ENCODE data around the gene CHD6. TPM values are rescaled to one million over a fixed set of nuclear protein-coding genes. Genes with fewer than 3 reads are reported as not detected.

Gene CHD6
- total and polyA plus RNA-seq, 2 experiments from 2014 or later, result 41.0 to 158 TPM

DNA sequence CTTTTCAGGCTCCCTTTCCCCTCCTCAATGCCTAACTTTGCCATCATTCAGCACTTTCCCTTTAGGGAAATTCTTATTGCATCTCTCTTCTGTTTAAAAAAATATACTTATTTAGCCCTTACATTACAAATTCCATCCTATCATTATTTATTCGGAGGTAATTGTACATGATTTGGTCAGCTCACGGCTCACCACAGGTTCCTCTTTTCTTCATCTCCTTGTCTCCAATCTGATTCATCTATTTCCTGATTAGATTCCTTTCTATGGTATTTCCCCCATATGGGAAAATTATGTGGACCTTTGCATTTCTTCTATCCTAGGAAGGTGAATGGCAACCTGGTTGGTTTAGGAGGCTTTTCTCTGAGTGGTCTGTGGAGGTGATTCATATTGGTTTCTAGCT lies 238.6 kb downstream of the CHD6 start:
- Mint-ChIP-seq H3K27ac (no peak overlapping the region), H3K36me3 (ENCODE audit: low read depth) (no peaks in the 10 kb centered on the region), H3K9me3 (no peaks in the 10 kb centered on the region), H3K4me1 (peaks cover 4% of the 10 kb centered on the region; the same call in 1 of the 3 replicates), H3K4me3 (no peak overlapping the region), H3K27me3 (ENCODE audit: insufficient read depth, low read depth, poor library complexity) (peaks cover 3% of the 10 kb centered on the region)
- no peaks in the 10 kb centered on the region for H3K36me3 ChIP-seq (ENCODE audit: insufficient read depth)
- no peaks in the 10 kb centered on the region for H3K9me2 ChIP-seq (ENCODE audit: insufficient read depth)
- H3K27ac ChIP-seq (ENCODE audit: low read depth), result no peak overlapping the region
- DNase-seq (ENCODE audit: low spot score), result no peak
- no peak overlapping the region for H3K4me3 ChIP-seq
- no peak overlapping the region for H2AFZ ChIP-seq
- ATAC-seq, result no peak
- no peaks in the 10 kb centered on the region for H3K79me2 ChIP-seq (replicated peaks; ENCODE audit: insufficient read depth)
- no peaks in the 10 kb centered on the region for H3K4me1 ChIP-seq (ENCODE audit: insufficient read depth)
- no peaks in the 10 kb centered on the region for H3F3A ChIP-seq (replicated peaks; ENCODE audit: low read depth)
- no peaks in the 10 kb centered on the region; the same call in 1 of the 2 replicates for H4K20me1 ChIP-seq (replicated peaks; ENCODE audit: insufficient read depth)
- no peaks in the 10 kb centered on the region for H3K27me3 ChIP-seq (ENCODE audit: insufficient read depth)
- TF ChIP-seq, protein P1, sequence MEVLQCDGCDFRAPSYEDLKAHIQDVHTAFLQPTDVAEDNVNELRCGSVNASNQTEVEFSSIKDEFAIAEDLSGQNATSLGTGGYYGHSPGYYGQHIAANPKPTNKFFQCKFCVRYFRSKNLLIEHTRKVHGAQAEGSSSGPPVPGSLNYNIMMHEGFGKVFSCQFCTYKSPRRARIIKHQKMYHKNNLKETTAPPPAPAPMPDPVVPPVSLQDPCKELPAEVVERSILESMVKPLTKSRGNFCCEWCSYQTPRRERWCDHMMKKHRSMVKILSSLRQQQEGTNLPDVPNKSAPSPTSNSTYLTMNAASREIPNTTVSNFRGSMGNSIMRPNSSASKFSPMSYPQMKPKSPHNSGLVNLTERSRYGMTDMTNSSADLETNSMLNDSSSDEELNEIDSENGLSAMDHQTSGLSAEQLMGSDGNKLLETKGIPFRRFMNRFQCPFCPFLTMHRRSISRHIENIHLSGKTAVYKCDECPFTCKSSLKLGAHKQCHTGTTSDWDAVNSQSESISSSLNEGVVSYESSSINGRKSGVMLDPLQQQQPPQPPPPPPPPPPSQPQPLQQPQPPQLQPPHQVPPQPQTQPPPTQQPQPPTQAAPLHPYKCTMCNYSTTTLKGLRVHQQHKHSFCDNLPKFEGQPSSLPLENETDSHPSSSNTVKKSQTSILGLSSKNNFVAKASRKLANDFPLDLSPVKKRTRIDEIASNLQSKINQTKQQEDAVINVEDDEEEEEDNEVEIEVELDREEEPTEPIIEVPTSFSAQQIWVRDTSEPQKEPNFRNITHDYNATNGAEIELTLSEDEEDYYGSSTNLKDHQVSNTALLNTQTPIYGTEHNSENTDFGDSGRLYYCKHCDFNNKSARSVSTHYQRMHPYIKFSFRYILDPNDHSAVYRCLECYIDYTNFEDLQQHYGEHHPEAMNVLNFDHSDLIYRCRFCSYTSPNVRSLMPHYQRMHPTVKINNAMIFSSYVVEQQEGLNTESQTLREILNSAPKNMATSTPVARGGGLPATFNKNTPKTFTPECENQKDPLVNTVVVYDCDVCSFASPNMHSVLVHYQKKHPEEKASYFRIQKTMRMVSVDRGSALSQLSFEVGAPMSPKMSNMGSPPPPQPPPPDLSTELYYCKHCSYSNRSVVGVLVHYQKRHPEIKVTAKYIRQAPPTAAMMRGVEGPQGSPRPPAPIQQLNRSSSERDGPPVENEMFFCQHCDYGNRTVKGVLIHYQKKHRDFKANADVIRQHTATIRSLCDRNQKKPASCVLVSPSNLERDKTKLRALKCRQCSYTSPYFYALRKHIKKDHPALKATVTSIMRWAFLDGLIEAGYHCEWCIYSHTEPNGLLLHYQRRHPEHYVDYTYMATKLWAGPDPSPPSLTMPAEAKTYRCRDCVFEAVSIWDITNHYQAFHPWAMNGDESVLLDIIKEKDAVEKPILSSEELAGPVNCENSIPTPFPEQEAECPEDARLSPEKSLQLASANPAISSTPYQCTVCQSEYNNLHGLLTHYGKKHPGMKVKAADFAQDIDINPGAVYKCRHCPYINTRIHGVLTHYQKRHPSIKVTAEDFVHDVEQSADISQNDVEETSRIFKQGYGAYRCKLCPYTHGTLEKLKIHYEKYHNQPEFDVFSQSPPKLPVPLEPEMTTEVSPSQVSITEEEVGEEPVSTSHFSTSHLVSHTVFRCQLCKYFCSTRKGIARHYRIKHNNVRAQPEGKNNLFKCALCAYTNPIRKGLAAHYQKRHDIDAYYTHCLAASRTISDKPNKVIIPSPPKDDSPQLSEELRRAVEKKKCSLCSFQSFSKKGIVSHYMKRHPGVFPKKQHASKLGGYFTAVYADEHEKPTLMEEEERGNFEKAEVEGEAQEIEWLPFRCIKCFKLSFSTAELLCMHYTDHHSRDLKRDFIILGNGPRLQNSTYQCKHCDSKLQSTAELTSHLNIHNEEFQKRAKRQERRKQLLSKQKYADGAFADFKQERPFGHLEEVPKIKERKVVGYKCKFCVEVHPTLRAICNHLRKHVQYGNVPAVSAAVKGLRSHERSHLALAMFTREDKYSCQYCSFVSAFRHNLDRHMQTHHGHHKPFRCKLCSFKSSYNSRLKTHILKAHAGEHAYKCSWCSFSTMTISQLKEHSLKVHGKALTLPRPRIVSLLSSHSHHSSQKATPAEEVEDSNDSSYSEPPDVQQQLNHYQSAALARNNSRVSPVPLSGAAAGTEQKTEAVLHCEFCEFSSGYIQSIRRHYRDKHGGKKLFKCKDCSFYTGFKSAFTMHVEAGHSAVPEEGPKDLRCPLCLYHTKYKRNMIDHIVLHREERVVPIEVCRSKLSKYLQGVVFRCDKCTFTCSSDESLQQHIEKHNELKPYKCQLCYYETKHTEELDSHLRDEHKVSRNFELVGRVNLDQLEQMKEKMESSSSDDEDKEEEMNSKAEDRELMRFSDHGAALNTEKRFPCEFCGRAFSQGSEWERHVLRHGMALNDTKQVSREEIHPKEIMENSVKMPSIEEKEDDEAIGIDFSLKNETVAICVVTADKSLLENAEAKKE (CRISPR knock-in tag; IDR thresholded peaks at IDR 0.05), result no peak
- H3K4me2 ChIP-seq, result no peak overlapping the region

DNA sequence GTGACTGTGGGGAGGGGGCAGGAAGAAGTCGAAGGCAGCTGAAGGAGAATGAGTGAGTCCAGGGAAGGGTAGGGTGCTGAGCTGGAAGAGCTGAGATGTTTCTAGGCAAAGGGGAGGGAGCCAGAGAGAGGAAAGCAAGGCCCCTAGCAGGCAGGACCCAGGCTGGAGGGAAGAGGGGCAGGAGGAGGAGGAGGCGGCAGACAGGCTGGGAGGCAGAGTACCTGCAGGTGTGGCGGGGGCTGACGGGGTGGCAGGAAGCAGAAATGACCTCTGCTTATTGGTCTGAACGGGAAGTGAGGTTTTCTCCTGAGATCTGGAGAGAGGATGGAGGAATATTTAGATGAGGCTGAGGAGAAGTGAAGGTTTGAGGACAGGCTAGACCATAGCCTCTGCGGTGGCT lies 240.9 kb downstream of the CHD6 start:
- Histone ChIP-seq H3K36me3 (ENCODE audit: insufficient read depth) (no peaks in the 10 kb centered on the region), H2AFZ (no peak overlapping the region), H4K20me1 (replicated peaks; ENCODE audit: insufficient read depth) (no peaks in the 10 kb centered on the region; the same call in 1 of the 2 replicates), H3K27ac (ENCODE audit: low read depth) (no peak overlapping the region), H3K4me3 (no peak overlapping the region), H3K27me3 (ENCODE audit: insufficient read depth) (no peaks in the 10 kb centered on the region), H3K4me2 (no peak overlapping the region), H3F3A (replicated peaks; ENCODE audit: low read depth) (no peaks in the 10 kb centered on the region), H3K4me1 (ENCODE audit: insufficient read depth) (no peaks in the 10 kb centered on the region), H3K9me2 (ENCODE audit: insufficient read depth) (no peaks in the 10 kb centered on the region), H3K79me2 (replicated peaks; ENCODE audit: insufficient read depth) (no peaks in the 10 kb centered on the region)
- no peak for ATAC-seq
- Mint-ChIP-seq H3K27me3 (ENCODE audit: insufficient read depth, low read depth, poor library complexity) (peaks cover 8% of the 10 kb centered on the region), H3K27ac (no peak overlapping the region), H3K4me1 (peaks cover 4% of the 10 kb centered on the region; the same call in 2 of the 3 replicates), H3K9me3 (peaks cover 9% of the 10 kb centered on the region; the same call in 2 of the 3 replicates), H3K36me3 (ENCODE audit: low read depth) (peaks cover 5% of the 10 kb centered on the region; the same call in 2 of the 3 replicates), H3K4me3 (no peak overlapping the region)
- DNase-seq (ENCODE audit: low spot score), result no peak
- TF ChIP-seq POLR2AphosphoS5 (IDR thresholded peaks at IDR 0.05; ENCODE audit: low read depth), result no peak
- no peak for TF ChIP-seq JUNB (IDR thresholded peaks at IDR 0.05; ENCODE audit: unreplicated experiment)
- no peak for TF ChIP-seq ZNF114 (CRISPR knock-in tag; IDR thresholded peaks at IDR 0.05)
- TF ChIP-seq EZH2phosphoT487 (IDR thresholded peaks at IDR 0.05; ENCODE audit: unreplicated experiment), result no peak
- TF ChIP-seq EZH2 (IDR thresholded peaks at IDR 0.05; ENCODE audit: low read depth, unreplicated experiment), result no peak
- TF ChIP-seq NANOG (IDR thresholded peaks at IDR 0.05; ENCODE audit: borderline replicate concordance), result no peak
- no peak for TF ChIP-seq STAT1 (IDR thresholded peaks at IDR 0.05; ENCODE audit: unreplicated experiment)
- TF ChIP-seq, protein P2, sequence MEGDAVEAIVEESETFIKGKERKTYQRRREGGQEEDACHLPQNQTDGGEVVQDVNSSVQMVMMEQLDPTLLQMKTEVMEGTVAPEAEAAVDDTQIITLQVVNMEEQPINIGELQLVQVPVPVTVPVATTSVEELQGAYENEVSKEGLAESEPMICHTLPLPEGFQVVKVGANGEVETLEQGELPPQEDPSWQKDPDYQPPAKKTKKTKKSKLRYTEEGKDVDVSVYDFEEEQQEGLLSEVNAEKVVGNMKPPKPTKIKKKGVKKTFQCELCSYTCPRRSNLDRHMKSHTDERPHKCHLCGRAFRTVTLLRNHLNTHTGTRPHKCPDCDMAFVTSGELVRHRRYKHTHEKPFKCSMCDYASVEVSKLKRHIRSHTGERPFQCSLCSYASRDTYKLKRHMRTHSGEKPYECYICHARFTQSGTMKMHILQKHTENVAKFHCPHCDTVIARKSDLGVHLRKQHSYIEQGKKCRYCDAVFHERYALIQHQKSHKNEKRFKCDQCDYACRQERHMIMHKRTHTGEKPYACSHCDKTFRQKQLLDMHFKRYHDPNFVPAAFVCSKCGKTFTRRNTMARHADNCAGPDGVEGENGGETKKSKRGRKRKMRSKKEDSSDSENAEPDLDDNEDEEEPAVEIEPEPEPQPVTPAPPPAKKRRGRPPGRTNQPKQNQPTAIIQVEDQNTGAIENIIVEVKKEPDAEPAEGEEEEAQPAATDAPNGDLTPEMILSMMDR (conservative IDR thresholded peaks at IDR 0.05; ENCODE audit: low read depth in 2 of 2), result no peak
- TF ChIP-seq, protein P3, sequence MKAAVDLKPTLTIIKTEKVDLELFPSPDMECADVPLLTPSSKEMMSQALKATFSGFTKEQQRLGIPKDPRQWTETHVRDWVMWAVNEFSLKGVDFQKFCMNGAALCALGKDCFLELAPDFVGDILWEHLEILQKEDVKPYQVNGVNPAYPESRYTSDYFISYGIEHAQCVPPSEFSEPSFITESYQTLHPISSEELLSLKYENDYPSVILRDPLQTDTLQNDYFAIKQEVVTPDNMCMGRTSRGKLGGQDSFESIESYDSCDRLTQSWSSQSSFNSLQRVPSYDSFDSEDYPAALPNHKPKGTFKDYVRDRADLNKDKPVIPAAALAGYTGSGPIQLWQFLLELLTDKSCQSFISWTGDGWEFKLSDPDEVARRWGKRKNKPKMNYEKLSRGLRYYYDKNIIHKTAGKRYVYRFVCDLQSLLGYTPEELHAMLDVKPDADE (IDR thresholded peaks at IDR 0.05), result no peak
